ENCODE results near the gene LMO2.
"Not testable (repeated sequence)": the region's sequence is repeated elsewhere in the genome, so short reads cannot be mapped to it uniquely, and the experiment has no call there.

Gene LMO2

DNA sequence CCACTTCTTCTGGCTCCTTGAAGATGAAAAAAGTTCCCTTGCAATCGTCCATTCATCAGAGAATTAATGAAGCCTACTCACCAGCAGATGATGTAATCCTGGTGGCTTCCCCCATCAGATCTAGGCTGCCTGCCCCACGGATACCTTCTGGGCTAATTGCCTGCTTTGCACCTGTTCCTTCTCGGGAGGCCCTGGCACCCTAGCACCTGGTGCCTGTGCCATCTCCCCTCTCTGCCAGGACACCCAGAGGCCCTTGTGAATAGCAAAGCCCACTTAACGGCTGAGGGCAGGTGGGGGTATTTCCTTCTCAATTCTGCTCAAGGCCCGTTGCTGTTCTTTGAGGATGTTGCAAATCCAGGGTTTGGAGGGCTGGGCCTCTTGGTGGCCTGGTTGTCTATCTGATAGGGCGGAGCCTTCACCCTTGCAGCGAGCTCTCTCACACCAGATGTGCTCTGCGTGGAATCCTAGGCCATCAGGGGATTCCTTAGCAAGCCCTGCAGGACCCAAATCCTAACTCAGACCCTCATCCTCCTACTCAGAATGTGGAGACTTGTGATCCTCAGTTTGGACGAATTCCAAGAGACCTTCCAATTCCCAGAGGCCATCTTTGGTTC, at the start of gene LMO2:
Gene LMO2, minus strand, starts transcription at position 363 of the 614 bp plus-strand sequence. CDS start 22,360 bp downstream, outside the sequence.
- peak; percentile 87 for DNase-seq

DNA sequence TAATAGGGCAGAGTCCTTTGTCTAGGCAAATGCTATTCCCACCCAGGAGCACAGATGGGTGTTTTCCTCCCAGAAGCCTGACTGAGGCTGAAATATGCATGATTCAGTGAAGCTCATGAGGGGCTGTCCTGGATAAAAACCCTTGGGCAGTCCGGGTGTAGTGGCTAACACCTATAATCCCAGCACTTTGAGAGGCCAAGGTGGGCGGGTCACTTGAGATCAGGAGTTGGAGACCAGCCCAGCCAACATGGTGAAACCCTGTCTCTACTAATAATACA, 48.6 kb upstream of the LMO2 start:
- no peak for DNase-seq

DNA sequence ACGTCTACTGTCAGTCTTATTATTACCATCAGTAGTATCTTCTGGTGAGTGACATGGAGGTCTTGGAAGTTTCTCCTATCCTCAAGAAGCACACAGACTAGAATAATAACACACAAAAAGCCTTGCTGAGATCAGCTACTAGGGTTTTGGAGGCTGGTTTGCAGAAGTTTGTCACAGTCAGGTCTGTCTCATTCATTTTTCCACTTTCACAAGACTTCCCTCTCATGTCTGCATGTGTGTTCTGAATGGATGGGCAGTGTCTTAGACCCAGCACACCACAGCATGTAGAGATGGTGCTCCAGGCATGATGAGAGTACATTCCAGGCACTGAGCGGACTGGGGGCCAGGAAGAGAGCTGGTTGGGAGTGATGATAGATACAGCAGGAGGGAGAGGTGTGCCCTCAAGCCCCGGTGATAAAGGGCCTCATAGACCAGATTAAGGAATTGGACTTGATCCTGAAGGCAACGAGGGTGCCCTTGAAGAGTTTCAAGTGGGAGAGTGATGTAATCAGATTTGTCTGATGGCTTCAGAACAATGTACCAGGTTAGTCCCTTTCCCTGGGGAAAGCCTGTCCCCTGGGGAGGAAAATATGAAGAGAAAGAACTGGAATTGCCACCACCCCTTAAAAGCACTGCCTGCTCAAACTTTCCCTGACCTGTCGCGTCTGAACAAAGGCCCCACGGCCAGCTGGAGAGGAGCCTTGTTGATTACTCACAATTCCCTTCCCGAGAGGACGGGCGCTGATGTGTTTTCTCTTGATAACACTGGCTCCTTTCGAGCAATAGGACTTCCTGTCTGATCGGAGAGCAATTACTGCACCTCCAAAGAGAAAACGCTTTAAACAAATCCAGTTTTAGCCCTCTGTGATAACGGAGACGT, 45.1 kb upstream of the LMO2 start:
- DNase-seq: peak; percentile 32

DNA sequence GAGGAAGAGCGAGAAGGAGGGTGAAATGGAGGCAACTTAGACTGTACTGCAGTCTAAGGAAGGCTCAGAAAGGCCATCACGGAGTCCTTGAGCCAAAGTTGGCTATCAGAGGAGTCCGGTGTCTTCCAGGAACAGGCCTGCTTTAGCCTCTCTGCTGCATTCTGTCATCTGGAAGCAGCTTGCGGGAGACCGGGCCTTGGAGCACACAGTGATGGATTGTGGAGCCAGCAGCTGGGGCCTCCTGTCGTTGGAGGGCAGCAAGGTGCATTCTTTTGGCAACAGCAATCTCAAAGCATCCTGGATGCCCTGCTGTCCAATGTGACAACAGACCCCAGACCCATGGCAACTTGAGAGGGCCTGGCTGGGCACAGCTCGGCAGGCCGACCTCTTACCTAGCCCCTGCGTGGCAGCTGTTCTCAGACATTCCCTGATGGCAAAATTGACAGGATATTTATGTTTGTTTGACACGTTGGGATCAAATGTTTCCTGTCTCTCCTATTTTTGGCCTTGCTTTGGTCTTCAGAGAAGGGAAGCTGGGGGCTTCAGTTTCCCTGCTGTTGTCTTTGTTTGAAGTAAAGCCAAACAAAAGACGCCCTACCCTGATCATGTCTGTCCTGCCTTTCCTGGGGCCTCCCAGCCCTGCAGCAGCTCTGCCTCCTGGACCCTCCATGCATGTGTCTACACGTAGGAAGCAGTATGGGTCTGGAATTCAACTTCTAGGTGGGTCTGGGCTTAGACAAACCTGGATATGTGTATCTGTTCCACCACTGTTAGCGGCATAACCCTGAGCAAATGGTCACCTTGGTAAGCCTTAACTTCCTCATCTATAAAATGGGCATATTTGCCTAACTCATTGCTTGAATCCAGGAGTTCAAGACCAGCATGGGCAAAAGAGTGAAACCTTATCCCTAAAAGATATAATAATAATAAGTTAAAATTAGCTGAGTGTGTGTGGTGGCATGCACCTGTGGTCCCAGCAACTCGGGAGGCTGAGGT, 43.9 kb upstream of the LMO2 start:
- no peak for DNase-seq

DNA sequence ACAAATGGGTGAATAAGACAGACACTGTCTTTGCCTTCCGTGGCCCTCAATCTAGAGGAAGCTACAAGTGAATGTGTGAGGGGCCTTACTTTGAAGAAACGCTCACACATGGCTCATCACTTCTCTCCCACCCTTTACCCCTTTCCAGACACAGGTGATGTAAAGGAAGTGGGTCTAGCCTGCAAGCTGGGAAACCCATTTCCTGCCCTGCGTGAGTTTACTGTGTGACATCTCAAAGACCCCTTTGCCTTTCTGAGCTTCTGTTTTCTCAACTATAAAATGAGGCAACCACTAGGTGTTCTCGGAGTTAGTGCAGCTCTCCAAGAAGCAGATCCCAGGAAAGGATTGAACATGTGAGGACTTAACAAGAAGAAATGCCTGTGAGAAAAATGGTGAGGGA, 43.1 kb upstream of the LMO2 start:
- DNase-seq: no peak

DNA sequence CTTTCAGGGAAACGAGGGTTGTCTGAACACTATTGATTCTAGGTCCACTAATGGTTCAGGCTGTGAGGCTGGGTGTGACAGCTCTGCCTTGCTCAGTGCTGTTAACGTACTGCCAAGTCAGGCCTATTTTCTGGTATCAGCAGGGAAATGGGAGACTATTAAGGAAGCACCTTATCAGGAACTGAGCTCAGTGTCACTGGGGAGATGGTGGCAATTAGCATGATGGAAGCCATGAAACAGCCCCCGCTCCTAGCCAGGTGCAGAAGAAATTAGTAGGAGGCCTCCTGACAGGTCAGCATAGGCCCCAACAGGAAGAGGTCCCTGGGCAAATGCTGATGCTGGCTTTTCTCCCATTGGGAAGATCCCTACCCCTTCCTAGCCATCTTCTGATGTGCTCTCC, 42.6 kb upstream of the LMO2 start:
- peak; percentile 24 for DNase-seq

DNA sequence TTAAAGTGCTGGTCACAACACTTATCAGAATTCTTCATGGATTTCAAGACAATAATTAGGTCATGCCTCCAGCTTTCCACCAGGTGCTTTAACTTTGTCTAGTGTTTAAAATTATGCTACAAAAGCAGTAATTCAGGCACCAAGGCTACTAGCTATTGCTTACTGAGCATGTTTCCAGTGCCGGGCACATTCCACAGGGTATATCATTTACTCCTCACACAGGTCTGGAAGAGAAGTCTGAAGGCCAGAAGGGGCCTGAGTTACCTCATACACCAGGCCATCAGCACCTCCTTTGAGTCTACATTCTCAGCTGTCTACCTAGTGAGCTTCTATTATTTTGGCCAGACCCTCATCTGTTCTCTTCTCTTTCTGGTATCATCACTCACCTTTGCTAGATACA, 41.7 kb upstream of the LMO2 start:
- no peak for DNase-seq

DNA sequence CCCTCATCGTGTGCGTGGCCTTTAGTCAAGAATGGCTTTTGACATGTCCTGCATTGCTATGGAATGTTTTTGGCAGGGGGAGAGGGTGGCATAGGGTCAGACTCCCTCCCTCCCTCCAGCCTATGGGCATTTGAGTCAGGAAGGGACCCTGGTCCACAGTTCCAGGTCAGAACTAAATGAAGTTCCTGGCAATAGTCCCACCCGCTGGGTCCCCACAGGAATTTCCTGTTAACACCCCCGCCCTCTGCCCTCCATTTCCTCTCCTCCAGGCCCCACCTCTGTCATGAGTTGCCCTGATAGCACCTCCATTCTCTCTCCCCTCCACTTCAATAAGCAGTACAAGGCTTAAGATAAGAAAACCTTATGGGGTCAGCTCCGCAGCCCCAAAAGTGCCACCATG, 40.8 kb upstream of the LMO2 start:
- no peak for DNase-seq

DNA sequence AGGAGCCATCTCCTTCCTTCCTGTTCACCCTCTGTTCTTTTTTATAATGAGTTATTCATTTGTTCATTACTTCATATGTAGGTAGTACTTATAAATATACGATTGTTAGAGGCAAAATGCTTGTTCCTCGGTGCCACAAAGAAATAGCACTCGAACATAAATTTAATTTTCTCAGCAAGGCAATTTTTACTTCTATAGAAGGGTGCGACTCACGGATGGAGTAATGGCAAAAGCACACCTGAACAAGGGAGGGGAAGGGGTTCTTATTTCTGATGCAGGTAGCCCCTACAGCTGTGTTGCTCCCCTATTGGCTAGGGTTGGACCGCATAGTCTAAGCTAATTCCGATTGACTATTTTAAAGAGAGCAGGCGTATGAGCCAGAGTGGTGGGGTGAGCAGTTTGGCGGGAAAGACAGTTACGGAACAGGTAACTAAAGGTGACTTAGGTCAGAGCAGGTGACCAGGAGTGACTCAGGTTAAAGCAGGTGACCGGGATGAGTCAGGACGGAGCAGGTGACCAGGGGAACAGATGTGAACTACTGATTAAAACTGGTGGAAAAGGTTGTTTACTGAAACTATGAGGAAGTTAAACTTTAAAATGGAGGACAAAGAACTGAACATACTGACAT, 40.0 kb upstream of the LMO2 start:
- DNase-seq: not testable (repeated sequence)

DNA sequence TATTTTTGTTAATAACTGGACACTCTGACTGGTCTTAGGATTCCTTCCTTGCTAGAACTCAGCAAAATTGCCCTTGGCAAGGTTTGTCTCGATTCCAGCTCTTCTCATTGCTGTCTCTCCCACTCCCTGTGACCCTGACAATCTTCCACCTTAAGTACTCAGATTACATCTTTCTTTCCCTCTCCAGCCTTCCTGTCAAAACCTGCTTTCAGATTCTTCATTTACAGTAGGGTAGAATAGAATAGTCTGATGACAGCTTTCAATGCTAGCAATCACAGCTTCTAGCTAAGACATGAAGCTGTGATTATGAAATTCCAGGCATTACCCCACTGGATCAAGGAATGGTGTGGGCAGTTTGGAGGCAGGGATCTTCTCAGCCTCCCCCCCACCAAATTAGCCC, 39.2 kb upstream of the LMO2 start:
- no peak for DNase-seq

DNA sequence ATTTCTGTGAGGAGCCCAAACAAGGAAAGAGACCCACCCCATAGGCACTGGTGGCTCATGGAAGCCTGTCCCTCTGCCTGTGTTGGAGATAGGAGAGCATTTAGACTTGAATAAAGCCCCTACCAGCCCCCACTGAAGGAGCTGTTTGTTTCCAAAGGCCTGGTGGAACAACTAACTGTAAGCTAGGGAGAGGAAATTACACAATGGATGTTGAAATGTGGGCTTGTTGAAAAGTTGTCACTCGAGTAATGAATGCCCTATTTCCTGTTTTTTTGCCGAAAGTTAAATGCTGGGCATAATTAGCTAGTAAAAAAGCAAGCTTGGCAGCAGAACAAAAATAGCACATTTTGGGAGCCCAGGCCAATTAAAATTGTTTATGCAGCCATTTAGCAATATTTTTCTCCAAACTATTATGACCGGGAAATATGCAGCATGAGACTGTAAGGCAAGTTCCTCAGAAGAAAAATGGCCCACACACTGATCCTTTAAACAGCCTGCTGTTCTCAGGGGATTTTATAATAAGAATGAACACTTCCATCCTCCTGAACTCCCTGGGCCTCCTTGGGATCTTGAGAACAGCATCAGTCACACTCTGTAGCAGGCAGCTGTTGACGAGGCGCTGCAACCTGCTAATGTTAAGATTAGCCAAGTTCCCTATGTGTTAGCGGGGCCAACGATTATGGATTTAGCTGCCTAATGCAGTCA, 38.6 kb upstream of the LMO2 start:
- DNase-seq: no peak

DNA sequence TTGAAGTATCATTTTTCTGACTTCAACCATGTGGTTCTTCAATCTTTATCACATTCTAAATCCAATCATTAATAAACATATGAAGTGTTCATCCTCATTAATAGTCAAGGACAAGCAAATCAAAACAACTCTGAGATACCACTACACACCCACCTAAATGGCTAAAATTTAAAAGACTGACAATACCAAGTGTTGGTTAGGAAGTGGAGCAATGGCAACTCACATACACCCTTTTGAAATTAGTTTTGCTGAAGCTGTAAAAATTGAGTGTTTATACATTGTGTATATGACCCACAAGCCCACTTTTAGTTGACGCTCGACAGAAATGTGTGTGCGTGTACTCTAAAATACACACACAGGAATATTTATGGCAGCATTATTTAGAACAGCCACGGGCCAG, 36.7 kb upstream of the LMO2 start:
- no peak for DNase-seq

DNA sequence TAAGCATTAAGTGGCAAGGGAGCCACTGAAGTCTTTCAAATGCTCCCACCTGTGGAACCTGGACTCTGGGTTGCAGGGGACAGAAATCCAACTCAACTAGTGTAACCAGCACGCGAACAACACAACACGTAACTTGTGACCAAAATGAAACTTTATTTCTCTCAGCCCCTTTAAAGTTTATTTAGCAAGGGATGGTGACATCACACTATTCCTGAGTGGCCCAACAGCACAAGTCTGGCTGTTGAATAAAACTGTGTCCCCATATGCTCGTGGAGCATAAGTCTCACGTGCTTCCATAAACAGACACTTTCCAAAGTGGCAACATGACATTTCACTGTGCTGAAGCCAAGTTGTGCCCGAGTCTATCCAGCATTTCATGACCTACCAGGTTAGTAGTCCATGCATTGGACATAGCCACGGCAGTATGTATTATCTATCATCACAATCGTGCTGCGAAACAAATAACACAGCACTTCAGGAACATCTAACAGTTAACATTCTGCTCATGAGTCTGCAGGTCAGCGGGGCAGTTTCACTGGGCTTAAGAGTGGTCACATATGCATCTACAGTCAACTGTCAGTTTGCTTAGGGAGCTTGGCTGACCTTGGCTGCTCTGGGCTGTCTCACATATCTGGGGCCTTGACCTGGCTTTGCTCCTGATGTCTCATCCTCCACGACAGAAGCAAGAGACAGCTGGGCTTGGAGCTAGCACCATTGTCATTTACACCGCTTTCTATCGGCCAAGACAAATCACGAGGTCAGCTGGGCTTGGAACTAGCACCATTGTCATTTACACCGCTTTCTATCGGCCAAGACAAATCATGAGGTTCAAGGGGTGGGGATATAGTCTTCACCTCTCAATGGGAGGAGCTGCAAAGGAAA, 35.0 kb upstream of the LMO2 start:
- no peak for DNase-seq

DNA sequence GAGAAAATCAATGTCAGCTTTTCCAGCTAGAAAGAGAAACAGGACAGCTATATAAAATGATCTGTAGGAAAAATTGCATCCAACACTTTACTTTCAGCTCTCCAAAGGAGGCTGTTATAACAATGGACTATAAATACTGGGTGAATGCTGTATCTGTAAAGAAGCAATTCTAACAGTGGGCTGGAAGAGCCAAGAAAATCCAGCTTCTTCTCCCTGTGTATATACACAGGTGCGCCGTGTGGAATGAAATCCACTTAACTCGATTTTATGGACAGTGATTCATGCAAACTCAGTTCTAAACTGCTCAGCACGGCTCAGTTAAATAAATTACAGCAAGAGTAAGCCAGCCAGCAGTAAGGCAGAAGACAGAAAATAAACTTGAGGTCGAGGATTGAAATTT, 32.5 kb upstream of the LMO2 start:
- DNase-seq: no peak

DNA sequence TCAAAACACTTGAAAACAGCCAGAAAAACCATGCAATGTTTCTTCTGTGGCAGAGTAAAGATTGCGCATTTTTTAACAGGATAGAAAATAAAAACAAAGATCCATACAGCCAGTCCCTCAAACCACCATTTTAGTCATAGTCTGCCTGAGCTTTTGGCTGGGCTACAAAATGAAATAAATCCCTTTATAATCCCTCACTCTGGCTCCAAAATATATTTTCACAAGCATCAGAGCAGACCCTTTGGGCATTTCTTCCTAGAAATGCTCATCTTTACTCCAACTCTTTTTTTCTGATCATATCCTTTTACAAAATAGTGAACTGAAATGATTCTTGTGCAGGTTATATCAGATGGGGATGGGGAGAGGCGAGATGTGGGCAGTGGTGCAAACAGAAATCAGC, 31.8 kb upstream of the LMO2 start:
- DNase-seq: no peak

DNA sequence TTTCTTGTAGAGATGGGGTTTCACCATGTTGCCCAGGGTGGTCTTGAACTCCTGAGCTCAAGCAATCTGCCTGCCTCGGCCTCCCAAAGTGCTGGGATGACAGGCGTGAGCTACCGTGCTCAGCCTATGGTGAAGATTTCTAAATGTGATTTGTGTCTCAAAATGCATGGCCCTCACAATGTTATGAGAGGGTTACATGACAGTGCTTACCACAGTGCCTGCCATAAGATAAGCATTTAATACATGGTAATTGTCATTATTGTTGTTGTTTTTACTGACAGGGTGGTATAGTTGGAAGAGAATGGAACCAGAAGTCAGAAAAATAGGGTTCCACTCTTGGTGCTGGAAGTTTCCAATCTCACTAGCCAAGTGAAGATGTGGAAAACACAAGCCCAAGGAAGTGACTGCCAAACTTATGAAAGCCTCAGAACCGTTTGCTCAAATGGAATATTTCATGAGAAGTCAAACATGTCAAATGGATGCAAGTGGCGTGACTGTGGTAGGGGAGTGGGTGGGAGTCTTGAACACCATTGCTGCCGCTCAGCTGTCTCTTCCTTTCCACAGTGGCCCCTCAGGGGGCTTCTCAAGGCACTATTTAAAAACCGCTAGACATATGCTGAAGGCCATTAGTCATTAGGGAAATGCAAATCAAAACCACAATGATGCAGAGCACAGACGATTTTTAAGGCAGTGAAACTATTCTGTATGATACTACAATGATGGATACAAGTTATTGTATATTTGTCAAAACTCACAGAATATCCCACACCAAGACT, 29.1 kb upstream of the LMO2 start:
- DNase-seq: no peak

DNA sequence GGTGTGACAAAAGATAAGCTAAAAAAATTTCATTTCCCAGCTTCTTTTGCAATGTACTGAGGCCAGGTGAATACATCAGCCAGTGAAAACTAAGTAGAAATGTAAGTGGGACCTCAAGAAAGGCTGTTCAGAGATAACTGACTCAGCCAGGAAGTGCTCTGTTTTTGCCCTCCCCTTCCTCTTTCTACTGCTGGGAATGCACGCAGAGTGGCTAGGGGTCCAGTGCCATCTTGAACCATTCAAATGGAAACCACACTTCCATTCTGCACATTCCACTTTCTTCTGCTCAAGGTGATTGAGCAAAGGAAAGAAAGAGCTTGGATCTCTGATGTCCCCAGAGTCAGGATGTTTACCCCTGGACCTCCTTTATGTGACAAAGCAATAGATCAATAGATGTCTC, 27.8 kb upstream of the LMO2 start:
- no peak for DNase-seq

DNA sequence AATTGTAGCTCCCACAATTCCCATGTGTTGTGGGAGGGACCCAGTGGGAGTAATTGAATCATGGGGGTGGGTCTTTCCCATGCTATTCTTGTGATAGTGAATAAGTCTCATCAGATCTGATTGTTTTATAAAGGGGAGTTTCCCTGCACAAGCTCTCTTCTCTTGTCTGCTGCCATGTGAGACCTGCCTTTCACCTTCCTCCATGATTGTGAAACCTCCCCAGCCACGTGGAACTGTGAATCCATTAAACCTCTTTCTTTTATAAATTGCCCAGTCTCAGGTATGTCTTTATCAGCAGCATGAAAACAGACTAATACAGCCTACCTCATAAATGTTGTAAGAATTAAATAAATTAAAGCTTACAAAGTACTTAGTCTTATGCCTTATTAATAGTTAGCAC, 25.5 kb upstream of the LMO2 start:
- DNase-seq: not testable (repeated sequence)

DNA sequence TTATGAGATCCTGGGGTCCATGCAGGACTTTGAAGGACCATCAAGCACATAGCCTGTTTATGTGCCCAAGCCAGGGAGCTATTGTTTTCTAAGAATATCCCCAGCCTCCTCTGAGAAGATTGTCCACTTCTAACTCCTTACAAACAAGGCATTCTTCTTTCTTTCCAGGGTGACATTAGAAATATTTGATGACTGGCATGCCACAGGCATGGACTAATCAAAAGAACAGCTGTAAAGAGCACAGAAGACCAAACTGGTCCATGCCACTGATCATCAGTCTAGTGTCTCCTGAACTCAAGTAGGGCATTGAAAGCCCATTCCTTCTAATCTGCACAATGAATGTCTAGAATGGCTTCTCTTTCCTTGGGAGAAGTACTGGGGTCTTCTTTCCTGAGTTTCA, 24.9 kb upstream of the LMO2 start:
- no peak for DNase-seq

DNA sequence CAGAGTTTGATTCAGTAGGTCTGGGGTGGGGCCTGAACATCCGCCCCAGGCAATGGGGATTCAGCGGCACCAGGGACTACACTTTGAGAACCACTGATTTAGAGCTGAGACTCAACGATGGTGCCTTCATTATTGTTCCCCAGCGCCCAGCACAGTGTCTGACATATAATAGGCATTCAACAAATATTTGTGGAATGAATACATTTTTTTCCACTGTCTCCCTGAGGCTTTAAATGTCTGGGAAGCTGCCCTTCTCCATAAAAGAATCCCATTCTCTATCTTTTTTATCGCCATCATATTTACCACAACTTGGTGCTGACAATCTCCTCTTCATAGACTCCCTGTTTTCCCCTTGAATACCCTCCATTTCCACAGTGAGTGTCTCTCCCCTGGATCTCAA, 23.6 kb upstream of the LMO2 start:
- DNase-seq: no peak

DNA sequence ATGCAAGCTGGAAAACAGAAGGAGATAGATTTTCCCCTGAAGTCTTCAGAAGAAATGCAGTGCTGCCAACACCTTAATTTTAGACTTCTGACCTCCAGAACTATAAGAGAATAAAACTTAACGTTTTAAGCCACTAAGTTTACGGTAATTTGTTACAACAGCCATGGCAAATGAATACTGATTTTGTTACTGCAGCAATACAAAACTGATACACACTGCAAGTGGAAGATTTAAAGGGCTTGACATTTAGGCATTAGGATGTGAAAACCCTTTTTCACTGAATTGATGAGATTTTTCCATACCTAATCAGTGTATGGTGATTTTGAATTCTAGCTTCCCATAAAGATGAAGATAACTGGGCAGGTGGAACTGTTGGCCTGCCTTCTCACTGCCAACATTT, 22.1 kb upstream of the LMO2 start:
- no peak for DNase-seq
